Heart right ventricle (tissue), 16 donors: ENCODE results near the gene GARIN6. TPM values are rescaled to one million over a fixed set of nuclear protein-coding genes. Genes with fewer than 3 reads are reported as not detected.

Source experiments
- ATAC-seq, 8 donors: fragments of 200-7000 bp; cut with Tn5 transposase; one replicate each; pipeline ENCODE4 v1.9.1; 2020; ENCODE audit warnings: mild to moderate bottlenecking in 8 of 8, moderate library complexity in 8 of 8, moderate number of reproducible peaks in 1 of 8
- DNase-seq, 2 donors: peaks; one replicate each; pipeline ENCODE4 v3.0.0-alpha.2; 2020
- H3K27ac ChIP-seq, 10 donors: fragments of 200-600 bp; sonication (generic) in 2 of 10; one replicate each; pipeline versions ENCODE4 v1.5.0 to v1.8.0; 2020 to 2022; ENCODE audit warnings: mild to moderate bottlenecking in 3 of 10
- H3K27me3 ChIP-seq, 7 donors: fragments of 200-600 bp; one replicate each; pipeline ENCODE4 v1.8.0; 2021 to 2022; ENCODE audit warnings: mild to moderate bottlenecking in 2 of 7
- H3K36me3 ChIP-seq, 9 donors: fragments of 200-600 bp; sonication (generic) in 1 of 9; one replicate each; pipeline versions ENCODE4 v1.5.0 to v1.8.0; 2020 to 2022; ENCODE audit warnings: mild to moderate bottlenecking in 2 of 9
- H3K4me1 ChIP-seq, 9 donors: fragments of 200-600 bp; sonication (generic) in 1 of 9; one replicate each; pipeline versions ENCODE4 v1.5.0 to v1.8.0; 2020 to 2022; ENCODE audit warnings: mild to moderate bottlenecking in 4 of 9
- H3K4me3 ChIP-seq, 10 donors: fragments of 200-600 bp; sonication (generic) in 2 of 10; one replicate each; pipeline versions ENCODE4 v1.5.0 to v1.8.0; 2020 to 2022; ENCODE audit warnings: mild to moderate bottlenecking in 7 of 10, moderate library complexity in 2 of 10
- H3K9me3 ChIP-seq, 11 donors: fragments of 200-600 bp in 10 of 11; sonication (generic) in 2 of 11; one replicate each; pipeline versions ENCODE4 v1.5.0 to v1.8.0; 2013 to 2022; ENCODE audit warnings: mild to moderate bottlenecking in 2 of 11, control low read depth in 1 of 11, moderate library complexity in 1 of 11
- CTCF ChIP-seq, 9 donors: fragments of 200-600 bp; sonication (generic) in 2 of 9; IDR thresholded peaks; one replicate each; pipeline versions ENCODE4 v1.5.0 to v1.8.0; 2021 to 2022; ENCODE audit warnings: antibody characterized with exemption in 9 of 9, mild to moderate bottlenecking in 5 of 9, moderate library complexity in 1 of 9
- WGBS, 2 donors: extraction: QIAGEN DNeasy Blood & Tissue Kit; methylation state at CpG; one replicate each; pipeline ENCODE4 v1.1.7; 2013; ENCODE audit warnings: inconsistent platforms in 1 of 2; 5-methylcytosine and 5-hydroxymethylcytosine counted together
- intact Hi-C, 10 donors: fragments of 100-400 bp; cut with DNase I; formaldehyde crosslinking; loops; one replicate each; pipeline versions ENCODE4 v1.11.1 to v1.14.2; 2022
- polyA plus RNA-seq, 2 donors: library from polyadenylated mRNA; stranded (reverse); fragments of 200-250 nt; gene quantifications; one replicate each; pipeline ENCODE4 v1.2.3, GENCODE V29; 2013
- total RNA-seq, 10 donors: library from RNA; stranded (reverse); fragmentation: NEBNext Ultra II Directional in 3 of 10; extraction: Animal tissue kit (Norgen Biotek cat#: 25700) in 3 of 10; gene quantifications; one replicate each; pipeline versions ENCODE4 v1.2.1 to v1.2.4, GENCODE V29; 2021 to 2023
- donor health status: Arrhythmogenic right ventricular cardiomyopathy.
- donor health status: ischemic (EF 13 %, LVEDD 7.1; RV severe dilation, severe dysfunction).
- donor health status: healthy with polysubstance abuse.
- donor health status: DM: no; HTN: yes; CAD: no.
- donor health status: DM: no; HTN: no; CAD: no.
- donor health status: ischemic (EF 25% LVEDD 6.9; RV normal size, moderate dysfunction).
- donor health status: ischemic (EF 25% LVEDD 5.7; RV mildly dilated, moderate dysfunction).
- donor health status: healthy.
- donor health status: DM: yes; HTN: yes; CAD: no.
- donor health status: Ischemic cardiomyopathy.
- donor health status: ischemic (EF 35%, LVEDD 5.7; RV mildly dilated, moderate dysfunction).
- donor health status: nonischemic (EF 11% LVEDD 7.7; RV severe dilation, severe dysfunction).
- donor health status: DM: yes; HTN: yes; CAD: no.
- donor health status: PGD.
- donor health status: ischemic (EF 29% LVEDD 5.4; RV normal size, mild dysfunction).
- donor health status: nonischemic (EF 23%, LVEDD 6.1; RV moderate dilation, normal function).

GARIN6 gene
- total and polyA plus RNA-seq, 12 donors: not detected

- ATAC-seq (no peak), DNase-seq (no peak)
- intact Hi-C loops: no loop called here
- H3K9me3 ChIP-seq: peaks cover 0 to 58% (median 8%) of the 10 kb centered on the region in 11 donors
- no peaks in the 10 kb centered on the region for H3K4me1 ChIP-seq
- 61 to 66% methylated on average over 1 of the region's 1 CpG for WGBS, 2 donors
- no peaks in the 10 kb centered on the region for H3K36me3 ChIP-seq
- no peak overlapping the region for H3K4me3 ChIP-seq
- no peak for TF ChIP-seq CTCF (IDR thresholded peaks at IDR 0.05)
- H3K27ac ChIP-seq: no peak overlapping the region
- H3K27me3 ChIP-seq: no peaks in the 10 kb centered on the region
Measured at GRCh38 chr12:99686142-99686541, 38.6 kb downstream of the GARIN6 start.

- intact Hi-C loops: no loop called here
- Histone ChIP-seq H3K36me3 (no peaks in the 10 kb centered on the region), H3K27me3 (no peaks in the 10 kb centered on the region), H3K4me1 (no peaks in the 10 kb centered on the region), H3K9me3 (peaks cover 0 to 12% (median 0%) of the 10 kb centered on the region in 11 donors), H3K27ac (no peak overlapping the region), H3K4me3 (no peak overlapping the region)
- 43 to 55% methylated on average over 2 of the region's 2 CpGs for WGBS, 2 donors
- ATAC-seq (no peak), DNase-seq (no peak)
- TF ChIP-seq CTCF (IDR thresholded peaks at IDR 0.05): no peak
Measured at GRCh38 chr12:99695050-99695449, 47.5 kb downstream of the GARIN6 start.
